Ovary (tissue), 9 donors: ENCODE data around the gene A1BG. TPM values are rescaled to one million over a fixed set of nuclear protein-coding genes. Genes with fewer than 3 reads are reported as not detected.

Experiments used
- DNase-seq, 5 donors: peaks; one replicate each; pipeline ENCODE4 v3.0.0-alpha.2; 2019 to 2020
- H3K27ac ChIP-seq, 2 donors: fragments of 200-600 bp; one replicate each; pipeline versions ENCODE4 v1.5.1 to v1.8.0; 2019 to 2022
- H3K27me3 ChIP-seq: fragments of 200-600 bp; one replicate; pipeline ENCODE4 v1.8.0; 2022
- H3K36me3 ChIP-seq: fragments of 200-600 bp; sonication (generic); one replicate; pipeline ENCODE4 v1.5.1; 2019
- H3K4me1 ChIP-seq: one replicate; pipeline ENCODE4 v1.8.1; 2013; ENCODE audit warnings: mild to moderate bottlenecking, moderate library complexity; ENCODE audit not compliant: insufficient read depth
- H3K4me3 ChIP-seq: fragments of 200-600 bp; sonication (generic); one replicate; pipeline ENCODE4 v1.5.1; 2017
- H3K9me3 ChIP-seq, 2 donors: fragments of 200-600 bp in 1 of 2; sonication (generic) in 1 of 2; one replicate each; pipeline versions ENCODE4 v1.5.1 to v1.8.1; 2013 to 2019; ENCODE audit warnings: mild to moderate bottlenecking in 1 of 2, moderate library complexity in 1 of 2
- CTCF ChIP-seq, 3 donors: fragments of 450-650 bp in 2 of 3; fragments of 200-600 bp in 1 of 3; IDR thresholded peaks; one replicate each; pipeline versions ENCODE4 v1.5.1 to v1.8.0; 2016 to 2022; ENCODE audit warnings: antibody characterized with exemption in 3 of 3, mild to moderate bottlenecking in 1 of 3
- EP300 ChIP-seq: sonication (generic); formaldehyde crosslinking; IDR thresholded peaks from one replicate; pipeline ENCODE4 v1.6.1; 2017; ENCODE audit warnings: antibody characterized with exemption
- POLR2A ChIP-seq: fragments of 450-650 bp; IDR thresholded peaks from one replicate; pipeline ENCODE4 v1.6.1; 2017; ENCODE audit warnings: antibody characterized with exemption, mild to moderate bottlenecking, moderate library complexity
- WGBS, 3 donors: extraction: QIAGEN DNeasy Blood & Tissue Kit in 1 of 3; methylation state at CpG; one replicate each; pipeline versions ENCODE4 v1.1.5 to v1.1.7; 2013 to 2017; 5-methylcytosine and 5-hydroxymethylcytosine counted together
- intact Hi-C, 4 donors: fragments of 100-400 bp; cut with DNase I; formaldehyde crosslinking; loops; one replicate each; pipeline versions ENCODE4 v1.11.0 to v1.15.1; 2022 to 2023
- polyA plus RNA-seq, 2 donors: library from polyadenylated mRNA; stranded (reverse); fragments of 200-250 nt in 1 of 2; fragments of 350-450 nt in 1 of 2; fragmentation: Illumina TruSeq in 1 of 2; extraction: RNeasy Lipid Tissue Mini Kit (QIAGEN cat#74804) in 1 of 2; gene quantifications; one replicate each; pipeline ENCODE4 v1.2.3, GENCODE V29; 2013 to 2014
- total RNA-seq, 7 donors: library from RNA; depleted of rRNA in 2 of 7; stranded (reverse); fragments of >200 nt in 2 of 7; fragmentation: NEBNext Ultra II Directional in 3 of 7; extraction: Animal tissue kit (Norgen Biotek cat#: 25700) in 3 of 7; gene quantifications; one replicate each; pipeline versions ENCODE4 v1.1.0 to v1.2.4, GENCODE V29; 2016 to 2023
- donor health status: DM: no; HTN: no; CAD: no; lungs with moderate emphysema.
- donor health status: DM: no; HTN: no; CAD: no.
- donor health status: Bipolar disorder and iron deficiency.
- donor health status: DM: yes; HTN: yes; CAD: no.
- donor health status: DM: no; HTN: no; CAD: no.
- donor health status: DM: yes; HTN: yes; CAD: no.

A1BG gene
- total and polyA plus RNA-seq, 9 donors: 0.38 to 32.4 (median 4.8) TPM

DNA sequence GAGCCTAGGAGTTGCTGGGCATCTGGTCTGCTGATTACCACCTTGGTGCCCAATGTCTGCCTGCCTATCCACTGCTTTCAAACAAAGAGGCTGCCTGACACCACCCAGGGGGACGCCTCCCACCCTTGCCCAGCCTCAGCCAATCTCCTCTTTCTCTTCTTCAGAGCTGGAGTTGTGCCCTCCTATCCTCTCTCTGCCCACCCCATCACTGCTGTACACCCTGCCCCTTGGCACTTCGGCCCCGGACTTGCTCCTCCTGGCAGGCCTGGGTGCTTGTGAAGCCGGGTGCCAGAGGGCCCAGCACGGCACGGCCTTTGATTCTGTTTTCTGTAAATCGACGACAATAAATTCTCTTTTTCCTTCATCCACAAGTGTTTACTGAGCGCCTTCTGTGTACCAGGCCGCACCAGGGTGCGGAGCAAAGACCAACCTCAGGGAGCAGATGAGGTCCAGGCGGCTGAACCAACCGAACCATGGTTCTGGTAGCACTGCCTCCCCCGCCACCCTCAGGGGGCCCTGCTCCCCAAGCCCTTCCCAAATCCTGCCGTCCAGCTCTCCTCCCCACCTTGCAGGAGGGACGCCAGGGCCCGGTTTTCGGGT is 47.1 kb upstream of the A1BG start:
- WGBS, 3 donors: 36 to 44% (median 42%) methylated on average over 18 of the region's 18 CpGs
- Histone ChIP-seq H3K4me1 (peaks cover 14% of the 10 kb centered on the region), H3K36me3 (no peaks in the 10 kb centered on the region), H3K4me3 (peak overlapping the region; percentile 43), H3K27ac (no peak overlapping the region), H3K9me3 (no peaks in the 10 kb centered on the region), H3K27me3 (peaks cover 5% of the 10 kb centered on the region)
- intact Hi-C loops: no loop called here
- DNase-seq: no peak
- TF ChIP-seq POLR2A: no peak
- no peak for TF ChIP-seq EP300
- no peak for TF ChIP-seq CTCF (IDR thresholded peaks at IDR 0.05)

DNA sequence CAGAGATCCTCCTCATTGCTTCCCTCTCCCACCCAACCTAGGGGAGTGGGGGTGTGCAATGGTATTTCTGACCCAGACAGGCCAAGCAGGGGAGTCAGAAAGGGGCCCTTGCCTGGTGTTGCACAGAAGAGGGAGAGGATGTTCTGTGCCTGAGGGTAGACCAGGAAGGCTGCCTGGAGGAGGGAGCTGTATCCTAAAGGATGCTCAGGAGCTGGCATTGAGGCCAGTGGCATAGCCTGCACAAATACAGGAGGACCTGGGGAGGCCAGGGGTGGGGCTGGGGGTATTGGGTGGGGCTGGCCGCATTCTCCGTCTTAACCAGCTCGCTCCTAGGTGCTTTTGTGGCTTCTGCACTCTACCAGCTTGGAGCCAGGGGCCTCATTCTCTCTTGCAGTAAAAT is 46.6 kb upstream of the A1BG start:
- TF ChIP-seq POLR2A: no peak
- H3K9me3 ChIP-seq: no peaks in the 10 kb centered on the region
- no peaks in the 10 kb centered on the region for H3K36me3 ChIP-seq
- no peak overlapping the region for H3K4me3 ChIP-seq
- H3K27ac ChIP-seq: no peak overlapping the region
- peaks cover 5% of the 10 kb centered on the region for H3K27me3 ChIP-seq
- intact Hi-C loops: no loop called here
- 97 to 100% (median 99%) methylated on average over 3 of the region's 3 CpGs for WGBS, 3 donors
- no peak for DNase-seq
- peaks cover 14% of the 10 kb centered on the region for H3K4me1 ChIP-seq

DNA sequence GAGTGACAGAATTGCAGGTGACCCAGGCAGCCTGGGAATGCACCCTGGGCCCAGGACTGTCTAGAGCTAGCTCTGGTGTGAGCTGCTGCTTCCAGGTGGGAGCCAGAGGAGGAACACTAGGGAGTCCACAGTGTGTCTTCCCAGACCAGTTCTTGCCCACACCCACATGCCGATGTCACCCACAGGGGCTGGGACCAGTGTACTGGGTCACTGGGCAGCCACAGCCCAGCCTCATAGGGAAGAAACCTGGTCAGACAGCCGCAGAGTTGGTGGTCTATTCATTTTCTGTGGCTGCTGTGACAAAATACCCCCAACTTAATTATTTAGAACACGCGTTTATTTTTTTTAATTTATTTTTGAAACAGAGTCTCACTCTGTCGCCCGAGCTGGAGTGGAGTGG is 45.3 kb upstream of the A1BG start:
- WGBS, 3 donors: 90 to 92% (median 92%) methylated on average over 6 of the region's 6 CpGs
- no peak for TF ChIP-seq CTCF (IDR thresholded peaks at IDR 0.05)
- TF ChIP-seq EP300: no peak
- no peak for TF ChIP-seq POLR2A
- H3K27me3 ChIP-seq: peaks cover 5% of the 10 kb centered on the region
- no peaks in the 10 kb centered on the region for H3K9me3 ChIP-seq
- no peak overlapping the region for H3K27ac ChIP-seq
- no peak overlapping the region for H3K4me3 ChIP-seq
- H3K4me1 ChIP-seq: peaks cover 14% of the 10 kb centered on the region
- intact Hi-C loops: no loop called here
- no peak for DNase-seq
- H3K36me3 ChIP-seq: no peaks in the 10 kb centered on the region

- Histone ChIP-seq H3K27me3 (peaks cover 5% of the 10 kb centered on the region), H3K4me1 (peaks cover 14% of the 10 kb centered on the region), H3K36me3 (no peaks in the 10 kb centered on the region), H3K4me3 (no peak overlapping the region), H3K9me3 (no peaks in the 10 kb centered on the region), H3K27ac (no peak overlapping the region)
- WGBS, 3 donors: 79 to 80% (median 79%) methylated on average over 4 of the region's 4 CpGs
- intact Hi-C loops: no loop called here
- DNase-seq: no peak
- TF ChIP-seq CTCF (IDR thresholded peaks at IDR 0.05): no peak
- no peak for TF ChIP-seq POLR2A
- no peak for TF ChIP-seq EP300
These were observed 44.8 kb upstream of the A1BG start for GRCh38 chr19:58398087-58398486.

DNA sequence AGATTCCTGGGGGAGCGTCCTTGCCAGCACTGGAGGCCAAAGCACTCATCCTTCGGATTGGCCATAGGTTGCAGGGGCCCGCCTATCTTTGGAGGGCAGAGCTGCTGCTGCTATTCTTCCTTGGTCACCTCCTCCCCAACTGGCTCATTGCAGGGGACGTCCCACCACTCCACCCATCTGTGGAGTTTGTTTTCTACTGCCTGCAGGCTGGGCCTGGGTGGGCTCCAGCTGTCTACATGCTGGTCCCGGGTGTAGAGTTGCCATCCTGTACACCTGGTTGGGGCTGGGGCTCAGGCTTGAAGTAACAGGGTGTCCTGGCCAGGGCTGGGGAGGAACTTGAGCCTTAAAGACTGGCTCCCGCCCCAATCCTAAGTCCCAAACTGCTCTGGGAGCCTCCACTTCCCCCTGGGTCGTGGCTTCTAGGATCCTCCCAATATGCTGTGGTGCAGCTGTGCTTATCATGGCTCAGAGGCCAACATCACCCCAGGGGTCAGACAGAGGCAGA is 44.3 kb upstream of the A1BG start:
- peaks cover 14% of the 10 kb centered on the region for H3K4me1 ChIP-seq
- TF ChIP-seq POLR2A (no peak), EP300 (no peak), CTCF (IDR thresholded peaks at IDR 0.05) (no peak)
- 34 to 50% (median 44%) methylated on average over 7 of the region's 7 CpGs for WGBS, 3 donors
- no peaks in the 10 kb centered on the region for H3K36me3 ChIP-seq
- peaks cover 5% of the 10 kb centered on the region for H3K27me3 ChIP-seq
- no peak overlapping the region for H3K4me3 ChIP-seq
- no peaks in the 10 kb centered on the region for H3K9me3 ChIP-seq
- DNase-seq: no peak
- H3K27ac ChIP-seq: no peak overlapping the region
- intact Hi-C loops: no loop called here
